Measurements from ENCODE around the gene SMPD3. TPM values are rescaled to one million over a fixed set of nuclear protein-coding genes. Genes with fewer than 3 reads are reported as not detected.

SMPD3 gene
- total and polyA plus RNA-seq, 9 of the 15 experiments (the other 6 are each of a cell fraction or from before 2014, with no cell fraction given): 0.03 to 1.2 (median 0.18) TPM

DNA sequence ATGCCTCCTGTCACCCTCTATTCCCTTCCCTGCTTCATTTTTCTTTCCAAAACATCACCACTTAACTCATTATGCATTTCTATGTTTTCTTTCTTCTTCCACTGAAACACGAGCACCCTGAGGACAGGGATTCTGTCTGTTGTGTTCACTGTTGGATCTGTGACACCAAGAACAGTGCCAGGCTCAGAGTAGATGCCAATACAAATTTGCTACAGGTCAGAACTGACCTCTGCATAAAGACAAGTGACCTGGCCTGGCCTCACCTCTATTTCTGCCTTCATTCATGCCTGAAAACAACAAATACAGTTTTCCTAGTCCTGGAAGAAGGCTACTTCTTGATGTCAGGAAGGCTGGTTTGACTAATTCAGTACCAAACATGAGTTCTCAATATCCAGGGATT is 45.1 kb downstream of the SMPD3 start (continued):
- TF ChIP-seq, protein P1, sequence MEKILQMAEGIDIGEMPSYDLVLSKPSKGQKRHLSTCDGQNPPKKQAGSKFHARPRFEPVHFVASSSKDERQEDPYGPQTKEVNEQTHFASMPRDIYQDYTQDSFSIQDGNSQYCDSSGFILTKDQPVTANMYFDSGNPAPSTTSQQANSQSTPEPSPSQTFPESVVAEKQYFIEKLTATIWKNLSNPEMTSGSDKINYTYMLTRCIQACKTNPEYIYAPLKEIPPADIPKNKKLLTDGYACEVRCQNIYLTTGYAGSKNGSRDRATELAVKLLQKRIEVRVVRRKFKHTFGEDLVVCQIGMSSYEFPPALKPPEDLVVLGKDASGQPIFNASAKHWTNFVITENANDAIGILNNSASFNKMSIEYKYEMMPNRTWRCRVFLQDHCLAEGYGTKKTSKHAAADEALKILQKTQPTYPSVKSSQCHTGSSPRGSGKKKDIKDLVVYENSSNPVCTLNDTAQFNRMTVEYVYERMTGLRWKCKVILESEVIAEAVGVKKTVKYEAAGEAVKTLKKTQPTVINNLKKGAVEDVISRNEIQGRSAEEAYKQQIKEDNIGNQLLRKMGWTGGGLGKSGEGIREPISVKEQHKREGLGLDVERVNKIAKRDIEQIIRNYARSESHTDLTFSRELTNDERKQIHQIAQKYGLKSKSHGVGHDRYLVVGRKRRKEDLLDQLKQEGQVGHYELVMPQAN (IDR thresholded peaks at IDR 0.05; ENCODE audit: borderline replicate concordance): no peak
- TF ChIP-seq ZNF583 (CRISPR knock-in tag; IDR thresholded peaks at IDR 0.05): no peak
- no peak for TF ChIP-seq C11orf30 (IDR thresholded peaks at IDR 0.05; ENCODE audit: low read depth)
- no peak for TF ChIP-seq XRCC5 (IDR thresholded peaks at IDR 0.05; ENCODE audit: low read depth, low read length)
- no peak for TF ChIP-seq ZNF140 (CRISPR knock-in tag; IDR thresholded peaks at IDR 0.05)
- TF ChIP-seq ZNF232 (CRISPR knock-in tag; IDR thresholded peaks at IDR 0.05): no peak
- no peak for TF ChIP-seq CHAMP1 (IDR thresholded peaks at IDR 0.05)
- no peak for TF ChIP-seq GABPB1 (CRISPR knock-in tag; IDR thresholded peaks at IDR 0.05)
- no peak for TF ChIP-seq KAT7 (CRISPR knock-in tag; IDR thresholded peaks at IDR 0.05; ENCODE audit: borderline replicate concordance)
- TF ChIP-seq ARNT (IDR thresholded peaks at IDR 0.05): no peak
- TF ChIP-seq MIER1 (IDR thresholded peaks at IDR 0.05; ENCODE audit: low read depth): no peak
